ENCODE data around the gene TRIML2.

GRCh38 chr4:188147776-188148175 is 38.4 kb upstream of the TRIML2 start:
- TF ChIP-seq CTCF (IDR thresholded peaks at IDR 0.05 in 2 of 3, conservative IDR thresholded peaks at IDR 0.05 in 1 of 3; ENCODE audit: insufficient read depth in 2 of 3, low read depth in 1 of 3, low read length in 3 of 3) = no peak
- no peak for TF ChIP-seq SMARCA5 (IDR thresholded peaks at IDR 0.05)
- TF ChIP-seq SMAD4 (CRISPR knock-in tag; conservative IDR thresholded peaks at IDR 0.05) = no peak
- no peak for TF ChIP-seq CHCHD3 (CRISPR knock-in tag; IDR thresholded peaks at IDR 0.05)
- TF ChIP-seq IRF1 (CRISPR knock-in tag; IDR thresholded peaks at IDR 0.05; ENCODE audit: borderline replicate concordance) = no peak
- TF ChIP-seq GMEB1 (CRISPR knock-in tag; IDR thresholded peaks at IDR 0.05) = no peak
- no peak for TF ChIP-seq HCFC1 (IDR thresholded peaks at IDR 0.05; ENCODE audit: low read depth, low read length)
- no peak for TF ChIP-seq POLR2AphosphoS5 (IDR thresholded peaks at IDR 0.05; ENCODE audit: control insufficient read depth, insufficient read depth, low read depth, low read length)
